ENCODE data around the gene CATSPERD. TPM values are rescaled to one million over a fixed set of nuclear protein-coding genes. Genes with fewer than 3 reads are reported as not detected.
"Not testable (repeated sequence)": the region's sequence is repeated elsewhere in the genome, so short reads cannot be mapped to it uniquely, and the experiment has no call there.

CATSPERD gene
- total and polyA plus RNA-seq, 9 of the 15 experiments (the other 6 are each of a cell fraction or from before 2014, with no cell fraction given), result not detected

- H3K9me3 ChIP-seq (replicated peaks; ENCODE audit: control insufficient read depth, insufficient read depth, low read depth, low read length); H3K4me3 ChIP-seq; FAIRE-seq; H3K4me2 ChIP-seq (ENCODE audit: insufficient read depth, low read length); CTCF ChIA-PET (ENCODE audit: low intra/inter-chr PET ratio); DNase-seq (ENCODE audit: extremely low read depth in 1 of 4, low spot score in 3 of 4); H3K27me3 ChIP-seq (ENCODE audit: control insufficient read depth in 2 of 2, insufficient read depth in 2 of 2, low read length in 2 of 2); H3K27ac ChIP-seq (ENCODE audit: extremely low read depth, low read depth, low read length); ATAC-seq; H2AFZ ChIP-seq (ENCODE audit: low read depth, low read length); BruUV-seq (replicated peaks); H3K9ac ChIP-seq (ENCODE audit: insufficient read depth in 1 of 2, low read depth in 2 of 2, low read length in 2 of 2); in situ Hi-C loops (cut with MboI): not testable (repeated sequence)
- POLR2A ChIA-PET, result interaction anchor here (0.5 to 3.0 kb wide), 4 partner anchors 66 to 294 kb away, joined by 3 to 16 read pairs (median 4); partner anchors contain the start of genes DUS3L, SAFB and SAFB2
- 89% methylated on average over 13 of the region's 13 CpGs for whole genome bisulfite sequencing (ENCODE audit: insufficient coverage, low coverage, missing lambda C conversion rate)
- intact Hi-C loops (cut with micrococcal nuclease), result loop anchor here (10.0 kb wide), 1 partner anchor 64 kb away; the partner anchor contains the start of genes SAFB and SAFB2
- H4K20me1 ChIP-seq (replicated peaks; ENCODE audit: control insufficient read depth, insufficient read depth, low read length), result peaks cover 31% of the 10 kb centered on the region
- H3K79me2 ChIP-seq (ENCODE audit: control insufficient read depth, insufficient read depth, low read length), result peaks cover 34% of the 10 kb centered on the region
- H3K4me1 ChIP-seq (replicated peaks in 1 of 2; ENCODE audit: control insufficient read depth in 2 of 2, insufficient read depth in 2 of 2, low read length in 2 of 2), result peaks cover 20 to 59% of the 10 kb centered on the region in 2 experiments
- peaks cover 31% of the 10 kb centered on the region for H3K36me3 ChIP-seq (ENCODE audit: control insufficient read depth, insufficient read depth, low read length)
- peaks cover 15% of the 10 kb centered on the region for H3K9me1 ChIP-seq (ENCODE audit: control insufficient read depth, insufficient read depth, low read length)
These were observed 32.1 kb upstream of the CATSPERD start for GRCh38 chr19:5688262-5688881.

- in situ Hi-C loops (cut with MboI), result no loop called here
- Histone ChIP-seq H3K9me3 (replicated peaks; ENCODE audit: control insufficient read depth, insufficient read depth, low read depth, low read length) (no peaks in the 10 kb centered on the region), H3K4me2 (ENCODE audit: insufficient read depth, low read length) (peak within 1 kb of the TSS; percentile 93), H3K4me1 (replicated peaks in 1 of 2; ENCODE audit: control insufficient read depth in 2 of 2, insufficient read depth in 2 of 2, low read length in 2 of 2) (peaks cover 20 to 70% of the 10 kb centered on the region in 2 experiments), H3K27ac (ENCODE audit: extremely low read depth, low read depth, low read length) (peak within 1 kb of the TSS; percentile 96), H4K20me1 (replicated peaks; ENCODE audit: control insufficient read depth, insufficient read depth, low read length) (peaks cover 48% of the 10 kb centered on the region), H2AFZ (ENCODE audit: low read depth, low read length) (peak within 1 kb of the TSS; percentile 96), H3K9me1 (ENCODE audit: control insufficient read depth, insufficient read depth, low read length) (peaks cover 17% of the 10 kb centered on the region), H3K9ac (ENCODE audit: insufficient read depth in 1 of 2, low read depth in 2 of 2, low read length in 2 of 2) (peak within 1 kb of the TSS; percentile 94 to 98), H3K79me2 (ENCODE audit: control insufficient read depth, insufficient read depth, low read length) (peaks cover 53% of the 10 kb centered on the region), H3K36me3 (ENCODE audit: control insufficient read depth, insufficient read depth, low read length) (peaks cover 50% of the 10 kb centered on the region), H3K27me3 (ENCODE audit: control insufficient read depth in 2 of 2, insufficient read depth in 2 of 2, low read length in 2 of 2) (no peaks in the 10 kb centered on the region), H3K4me3 (peak within 1 kb of the TSS; percentile 100)
- under 1% methylated on average over 70 of the region's 73 CpGs for WGBS (ENCODE audit: insufficient coverage, low coverage, missing lambda C conversion rate)
- intact Hi-C loops (cut with micrococcal nuclease), result loop anchor here (2.0 kb wide), 1 partner anchor 100 kb away; the partner anchor contains the start of gene DUS3L
- BruUV-seq (replicated peaks), result no TSS peak
- CTCF ChIA-PET (ENCODE audit: low intra/inter-chr PET ratio), result interaction anchor here (0.7 to 0.9 kb wide), 2 partner anchors 30 to 135 kb away, joined by 3 to 4 read pairs; partner anchors contain the start of genes CATSPERD and LONP1
- FAIRE-seq, result no peak
- DNase-seq (ENCODE audit: extremely low read depth in 1 of 4, low spot score in 3 of 4), result peak; percentile 77 to 98 (median 87)
- ATAC-seq, result peak; percentile 57
- POLR2A ChIA-PET, result interaction anchor here (0.6 to 3.0 kb wide), 45 partner anchors 8 to 999 kb away, joined by 3 to 31 read pairs (median 4); partner anchors contain the start of genes CATSPERD, DUS3L, LONP1 and MICOS13
- no peak for TF ChIP-seq DDX20 (tag; IDR thresholded peaks at IDR 0.05; ENCODE audit: low read depth)
- no peak for TF ChIP-seq HMG20B (CRISPR knock-in tag; IDR thresholded peaks at IDR 0.05)
- TF ChIP-seq NFE2 (IDR thresholded peaks at IDR 0.05; ENCODE audit: low read depth), result peak; percentile 31; the same call in 1 of the 2 replicates
- TF ChIP-seq ZNF3 (CRISPR knock-in tag; IDR thresholded peaks at IDR 0.05), result no peak
- no peak for TF ChIP-seq RCOR1 (IDR thresholded peaks at IDR 0.05; ENCODE audit: borderline replicate concordance in 1 of 2, low read depth in 2 of 2, low read length in 2 of 2)
- TF ChIP-seq BRD9 (IDR thresholded peaks at IDR 0.05; ENCODE audit: low read depth, partially characterized antibody), result peak; percentile 99
- peak; percentile 97 for TF ChIP-seq CTCFL (IDR thresholded peaks at IDR 0.05; ENCODE audit: borderline replicate concordance, insufficient read depth, low read depth, low read length, poor library complexity, severe bottlenecking)
- peak in 1 of 2 experiments; percentile 52; a peak in 1 of 4 replicates for TF ChIP-seq RAD21 (CRISPR knock-in tag; conservative IDR thresholded peaks at IDR 0.05 in 1 of 2, IDR thresholded peaks at IDR 0.05 in 1 of 2)
- no peak for TF ChIP-seq THAP7 (CRISPR knock-in tag; IDR thresholded peaks at IDR 0.05)
These were observed 30.1 kb upstream of the CATSPERD start, which contains the start of gene RPL36 for GRCh38 chr19:5690125-5690954. Gene RPL36 (plus strand): TSS chr19:5690295. CDS start chr19:5690508, 213 bp downstream.

All from K562 (cell line).